HG03469 (cell line): ENCODE data around the gene LRP1B.
"Not testable (repeated sequence)": the region's sequence is repeated elsewhere in the genome, so short reads cannot be mapped to it uniquely, and the experiment has no call there.

Source experiments
- ATAC-seq: cut with Tn5 transposase; IDR thresholded peaks from one replicate; pipeline ENCODE4 v1.9.1; 2021; ENCODE audit warnings: mild to moderate bottlenecking, moderate library complexity, moderate number of reproducible peaks; ENCODE audit not compliant: unreplicated experiment

The LRP1B gene

GRCh38 chr2:140422759-140423158, 1708.1 kb downstream of the LRP1B start:
- ATAC-seq: no peak

DNA sequence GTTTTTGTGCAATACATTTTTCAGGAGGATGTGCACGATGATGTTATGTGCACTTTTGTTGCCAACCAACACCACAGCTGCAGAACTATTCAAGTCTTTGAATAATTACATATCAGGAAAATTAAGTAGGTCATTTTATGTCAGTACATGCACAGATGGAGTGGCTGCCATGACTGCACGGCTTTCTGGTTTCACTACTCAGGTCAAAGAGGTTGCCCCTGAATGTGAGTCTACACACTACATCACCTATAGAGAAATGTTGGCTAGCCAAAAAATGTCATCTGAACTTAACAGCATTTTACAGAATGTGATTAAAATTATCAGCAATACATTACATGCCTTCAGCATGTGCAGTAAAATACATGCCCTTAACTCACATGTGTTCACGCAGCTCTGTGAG, 1713.3 kb downstream of the LRP1B start:
- no peak for ATAC-seq

- no peak for ATAC-seq
Measured at GRCh38 chr2:140416577-140416976, 1714.2 kb downstream of the LRP1B start.

- ATAC-seq: not testable (repeated sequence)
Measured at GRCh38 chr2:140415035-140415434, 1715.8 kb downstream of the LRP1B start.

DNA sequence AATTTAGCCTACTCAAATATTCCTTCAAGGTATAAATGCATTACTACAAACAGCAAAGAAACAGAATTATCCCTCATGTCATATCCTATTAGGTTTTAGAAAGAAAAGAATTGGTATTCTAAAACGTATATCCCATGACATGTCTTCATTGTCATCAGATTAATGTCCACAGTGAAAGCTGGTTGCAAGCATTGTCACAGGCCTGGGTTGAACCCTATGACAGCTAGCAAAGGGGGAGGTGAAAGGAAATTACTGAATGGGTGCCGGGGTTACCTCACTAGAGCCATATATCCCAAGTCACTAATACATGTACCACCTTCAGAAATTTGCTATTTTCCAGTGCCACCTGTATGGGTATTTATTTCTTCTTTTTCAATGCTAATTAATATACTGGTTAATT, 1720.1 kb downstream of the LRP1B start:
- ATAC-seq: no peak

- no peak for ATAC-seq
Measured at GRCh38 chr2:140401056-140401455, 1729.8 kb downstream of the LRP1B start.

DNA sequence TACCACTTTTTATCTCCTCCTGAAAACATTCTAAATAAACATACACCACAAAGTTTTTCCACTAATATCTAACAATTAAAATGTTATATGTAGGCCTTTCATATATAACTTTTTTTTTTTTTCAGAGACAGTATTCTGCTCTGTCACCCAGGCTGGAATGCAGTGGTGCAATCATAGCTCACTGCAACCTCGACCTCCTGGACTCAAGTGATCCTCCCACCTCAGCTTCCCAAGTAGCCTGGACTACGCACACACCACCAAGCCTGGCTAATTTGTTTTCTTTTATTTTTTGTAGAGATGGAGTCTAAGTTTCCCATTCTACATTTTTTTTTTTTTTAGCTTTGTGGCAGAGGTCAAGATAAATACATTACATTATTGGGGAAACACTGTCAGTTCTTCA, 1738.0 kb downstream of the LRP1B start:
- ATAC-seq: no peak

DNA sequence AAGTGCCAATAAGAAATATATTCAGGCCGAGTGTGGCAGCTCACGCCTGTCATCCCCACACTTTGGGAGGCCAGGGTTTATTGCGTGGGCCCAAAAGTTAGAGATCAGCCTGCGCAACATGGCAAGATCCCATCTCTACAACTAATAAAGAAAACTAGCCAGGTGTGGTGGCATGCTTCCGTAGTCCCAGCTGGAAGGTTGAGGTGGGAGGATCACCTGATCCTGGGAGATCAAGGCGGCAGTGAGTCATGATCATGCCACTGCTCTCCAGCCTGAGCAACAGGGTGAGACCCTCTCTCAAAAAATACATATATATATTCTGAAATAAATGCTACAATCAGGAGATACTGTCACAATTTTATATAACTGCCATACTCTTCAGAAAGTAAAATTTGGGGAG, 1745.9 kb downstream of the LRP1B start:
- no peak for ATAC-seq

DNA sequence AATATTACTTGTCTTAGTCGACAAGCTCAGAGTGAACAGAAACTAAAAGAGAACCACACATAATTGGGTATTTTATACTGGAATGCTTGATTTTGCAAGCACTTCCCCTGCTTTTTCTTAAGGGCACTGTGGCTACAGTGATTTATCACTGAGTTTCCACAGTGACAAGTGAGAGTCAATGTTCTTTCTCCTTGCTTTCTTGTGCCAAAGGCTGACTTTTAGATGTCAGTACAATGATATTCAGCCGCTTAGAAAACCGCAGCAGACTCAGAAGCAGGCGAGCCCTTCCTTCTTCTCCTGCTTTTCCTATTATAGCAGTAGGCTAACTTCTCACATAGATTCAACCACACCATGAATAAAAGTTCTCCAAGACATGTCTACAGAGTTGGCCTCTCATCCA, 1747.0 kb downstream of the LRP1B start:
- ATAC-seq: no peak

DNA sequence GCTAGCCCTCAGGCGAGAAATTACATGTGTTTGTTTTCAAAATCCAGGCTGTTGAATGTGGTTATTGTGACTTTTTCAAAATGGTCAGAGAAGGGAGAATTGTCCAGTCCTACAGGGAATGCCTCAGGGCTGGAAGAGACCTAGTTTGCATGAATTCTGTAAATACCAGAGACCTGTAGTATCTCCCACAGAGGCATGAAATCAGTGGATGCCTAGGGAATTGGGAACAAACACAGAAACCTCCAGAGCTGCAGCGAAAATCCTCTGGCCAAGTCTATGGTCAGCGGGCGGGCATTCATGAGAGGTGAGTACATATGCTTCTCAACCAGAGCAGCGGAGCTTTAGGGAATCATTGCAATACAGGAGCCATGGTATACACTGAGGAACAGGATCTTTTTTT, 1754.1 kb downstream of the LRP1B start:
- ATAC-seq: no peak

GRCh38 chr2:140363131-140363530, 1767.7 kb downstream of the LRP1B start:
- ATAC-seq: no peak

DNA sequence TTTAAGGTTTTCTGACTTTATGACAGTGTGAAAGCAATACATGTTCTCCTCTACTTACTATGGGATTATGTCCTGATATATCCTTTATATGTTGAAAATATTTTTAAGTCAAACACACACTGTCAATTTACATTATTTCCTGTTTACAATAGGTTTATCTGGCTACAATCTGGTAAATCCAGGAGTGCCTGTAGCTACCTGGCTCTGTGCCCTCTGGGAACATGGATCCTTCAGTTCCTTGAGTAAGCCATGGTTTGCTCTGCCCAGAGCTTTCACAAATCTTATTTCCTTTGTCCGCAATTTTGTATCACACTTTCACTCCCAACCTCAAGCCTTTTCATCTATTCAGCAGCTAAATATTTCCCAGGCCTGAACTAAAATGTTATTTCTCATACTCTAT, 1768.5 kb downstream of the LRP1B start:
- ATAC-seq: no peak

DNA sequence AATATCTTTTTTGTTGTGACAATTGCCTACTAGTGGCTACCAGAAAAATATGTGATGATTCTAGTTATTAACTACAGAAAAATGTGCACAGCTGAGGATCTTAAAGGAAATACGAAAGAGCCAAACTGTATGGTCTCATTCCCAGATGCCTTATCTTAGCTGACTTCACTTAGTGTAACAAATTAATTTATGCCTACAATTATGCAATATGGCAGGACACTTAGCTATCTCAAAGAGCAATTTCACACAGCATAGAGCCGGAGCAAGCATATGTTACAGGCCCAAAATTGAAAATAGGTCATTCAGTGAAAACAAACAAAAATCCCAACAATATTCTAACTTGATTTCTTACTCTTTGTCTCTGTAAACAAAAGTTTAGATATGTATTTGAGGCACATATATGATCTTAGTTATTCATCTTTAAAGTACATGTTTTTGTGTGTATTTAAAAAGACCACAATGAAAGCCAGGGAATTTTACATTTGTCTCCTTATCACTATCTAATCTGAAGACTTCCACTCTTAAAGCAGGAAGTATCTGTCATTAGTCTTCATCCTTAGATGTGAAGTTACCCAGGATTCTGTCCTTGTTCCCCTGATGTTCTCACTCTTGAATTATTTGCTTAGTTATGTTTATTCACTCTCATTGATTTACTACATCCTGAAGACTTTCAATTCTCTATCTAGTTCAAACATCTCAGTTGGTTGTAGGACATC, 1771.6 kb downstream of the LRP1B start:
- ATAC-seq: no peak

GRCh38 chr2:140356697-140357096, 1774.1 kb downstream of the LRP1B start:
- ATAC-seq: no peak

DNA sequence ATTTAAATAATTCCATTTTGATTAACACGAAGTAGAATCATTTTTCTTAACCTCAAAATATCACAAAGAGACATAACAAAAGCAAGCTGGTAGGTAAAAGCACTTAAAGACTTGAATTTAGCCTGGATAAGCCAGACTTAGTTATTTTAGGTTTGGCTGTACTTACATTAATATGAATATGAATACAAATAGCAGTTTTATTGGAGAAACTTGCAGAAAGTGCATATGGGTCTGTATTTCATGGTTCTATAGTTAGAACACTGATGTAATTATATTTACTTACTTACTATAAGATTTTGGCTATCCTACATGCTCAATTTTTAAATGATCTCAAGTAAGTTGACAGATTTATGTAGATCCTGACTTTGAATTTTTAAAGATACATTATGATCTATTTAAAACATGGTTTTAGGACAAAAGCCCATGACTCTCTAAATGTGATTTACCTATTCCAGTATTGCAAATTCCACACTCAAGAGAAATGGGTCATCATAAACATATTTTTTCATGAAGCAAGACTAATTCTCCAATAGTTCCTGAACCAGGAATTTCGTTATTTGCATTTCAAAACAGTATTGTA, 1775.2 kb downstream of the LRP1B start:
- ATAC-seq: no peak

GRCh38 chr2:140354544-140354943, 1776.3 kb downstream of the LRP1B start:
- no peak for ATAC-seq

- no peak for ATAC-seq
Measured at GRCh38 chr2:140353541-140353940, 1777.3 kb downstream of the LRP1B start.

- no peak for ATAC-seq
Measured at GRCh38 chr2:140351692-140352091, 1779.1 kb downstream of the LRP1B start.

DNA sequence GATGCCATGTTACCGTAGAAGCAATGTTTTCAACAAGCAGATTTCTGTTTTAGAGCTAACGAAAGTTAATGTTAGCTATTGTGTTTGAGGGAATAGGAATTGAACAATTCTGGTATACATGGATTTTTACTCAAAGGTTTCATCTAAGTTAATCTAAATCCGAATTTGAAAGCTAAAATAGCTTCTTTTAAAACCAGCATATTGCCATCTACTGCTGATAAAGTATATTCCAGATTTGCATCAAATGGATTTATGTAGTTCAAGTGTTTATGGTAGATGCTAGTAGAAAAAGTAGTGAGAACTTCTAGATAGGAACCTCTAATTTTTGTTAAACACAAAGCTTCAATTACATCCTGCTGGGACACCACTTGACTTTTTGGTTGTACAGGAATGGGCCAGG, 1781.1 kb downstream of the LRP1B start:
- no peak for ATAC-seq

GRCh38 chr2:140348826-140349225, 1782.0 kb downstream of the LRP1B start:
- ATAC-seq: no peak

- no peak for ATAC-seq
Measured at GRCh38 chr2:140344838-140345237, 1786.0 kb downstream of the LRP1B start.

GRCh38 chr2:140344266-140344665, 1786.5 kb downstream of the LRP1B start:
- not testable (repeated sequence) for ATAC-seq

DNA sequence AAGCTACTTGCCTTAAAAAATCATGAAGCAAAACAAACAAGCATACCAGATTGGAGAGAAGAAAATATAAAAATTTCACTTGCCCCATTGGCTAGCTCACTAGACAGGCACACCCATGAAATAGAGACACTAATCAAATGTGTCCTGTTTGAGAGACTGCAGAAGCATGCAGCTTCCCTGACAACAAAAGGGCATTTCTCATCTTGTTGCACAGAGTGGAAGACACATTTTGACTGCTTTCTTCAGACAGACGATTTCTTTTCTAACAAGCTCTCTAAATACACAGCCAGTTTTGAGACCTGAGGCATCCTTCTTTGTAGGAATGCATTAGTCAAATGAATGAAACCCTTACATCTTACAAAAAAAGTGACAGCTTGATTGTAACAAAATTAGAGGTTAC, 1792.0 kb downstream of the LRP1B start:
- no peak for ATAC-seq
